Astrocyte of the cerebellum (primary cell): ENCODE results near the gene PRKCE.

ENCODE experiments used
- DNase-seq: peaks from one replicate; pipeline ENCODE4 v3.0.0-alpha.2; 2011; ENCODE audit warnings: low read depth
- H3K4me3 ChIP-seq: 2 replicates; pipeline ENCODE4 v1.5.1; 2011; ENCODE audit warnings: mild to moderate bottlenecking, low read depth, low read length, moderate library complexity
- CTCF ChIP-seq: IDR thresholded peaks from 2 replicates; pipeline ENCODE4 v1.5.1; 2012; ENCODE audit warnings: low read length, low read depth, moderate library complexity, mild to moderate bottlenecking; ENCODE audit errors: missing control alignments
- in situ Hi-C: cut with HindIII; loops from 2 replicates; pipeline ENCODE4 v1.10.0; 2017; ENCODE audit warnings: low sequenced_read_pairs

PRKCE gene

GRCh38 chr2:45806563-45807358, 155.3 kb downstream of the PRKCE start:
- no peak for TF ChIP-seq CTCF
- DNase-seq, result no peak
- H3K4me3 ChIP-seq, result no peak overlapping the region
- in situ Hi-C loops, result no loop called here

GRCh38 chr2:45808294-45808800, 156.9 kb downstream of the PRKCE start:
- in situ Hi-C loops, result no loop called here
- TF ChIP-seq CTCF, result no peak
- DNase-seq, result no peak
- no peak overlapping the region for H3K4me3 ChIP-seq

- TF ChIP-seq CTCF, result no peak
- in situ Hi-C loops, result no loop called here
- no peak for DNase-seq
- no peak overlapping the region for H3K4me3 ChIP-seq
Measured at GRCh38 chr2:45809205-45809604, 157.7 kb downstream of the PRKCE start.

- no peak for TF ChIP-seq CTCF
- no peak for DNase-seq
- in situ Hi-C loops, result no loop called here
- no peak overlapping the region for H3K4me3 ChIP-seq
Measured at GRCh38 chr2:45812011-45812500, 160.6 kb downstream of the PRKCE start.

- in situ Hi-C loops, result no loop called here
- no peak for TF ChIP-seq CTCF
- no peak overlapping the region for H3K4me3 ChIP-seq
- no peak for DNase-seq
Measured at GRCh38 chr2:45813003-45813941, 161.8 kb downstream of the PRKCE start.

- no peak for TF ChIP-seq CTCF
- DNase-seq, result no peak
- H3K4me3 ChIP-seq, result no peak overlapping the region
- in situ Hi-C loops, result no loop called here
Measured at GRCh38 chr2:45814488-45814887, 163.0 kb downstream of the PRKCE start.
